ENCODE data around the gene TRAPPC3. TPM values are rescaled to one million over a fixed set of nuclear protein-coding genes. Genes with fewer than 3 reads are reported as not detected.
A peak's percentile ranks its signal among the peaks of the same experiment; 100 is the strongest.

TRAPPC3 gene
- total and polyA plus RNA-seq, 10 donors: 42.9 to 98.1 (median 58.3) TPM

- Histone ChIP-seq H3K9me3 (no peaks in the 10 kb centered on the region), H3K27me3 (replicated peaks in 1 of 7) (no peaks in the 10 kb centered on the region), H3K27ac (peak overlapping the region in 7 of 8 donors; percentile 42 to 76 (median 67)), H3K4me1 (peaks cover 33 to 84% (median 67%) of the 10 kb centered on the region in 6 donors), H3K36me3 (peaks cover 5 to 78% (median 46%) of the 10 kb centered on the region in 6 donors), H3K4me3 (no peak overlapping the region)
- TF ChIP-seq, protein P1, sequence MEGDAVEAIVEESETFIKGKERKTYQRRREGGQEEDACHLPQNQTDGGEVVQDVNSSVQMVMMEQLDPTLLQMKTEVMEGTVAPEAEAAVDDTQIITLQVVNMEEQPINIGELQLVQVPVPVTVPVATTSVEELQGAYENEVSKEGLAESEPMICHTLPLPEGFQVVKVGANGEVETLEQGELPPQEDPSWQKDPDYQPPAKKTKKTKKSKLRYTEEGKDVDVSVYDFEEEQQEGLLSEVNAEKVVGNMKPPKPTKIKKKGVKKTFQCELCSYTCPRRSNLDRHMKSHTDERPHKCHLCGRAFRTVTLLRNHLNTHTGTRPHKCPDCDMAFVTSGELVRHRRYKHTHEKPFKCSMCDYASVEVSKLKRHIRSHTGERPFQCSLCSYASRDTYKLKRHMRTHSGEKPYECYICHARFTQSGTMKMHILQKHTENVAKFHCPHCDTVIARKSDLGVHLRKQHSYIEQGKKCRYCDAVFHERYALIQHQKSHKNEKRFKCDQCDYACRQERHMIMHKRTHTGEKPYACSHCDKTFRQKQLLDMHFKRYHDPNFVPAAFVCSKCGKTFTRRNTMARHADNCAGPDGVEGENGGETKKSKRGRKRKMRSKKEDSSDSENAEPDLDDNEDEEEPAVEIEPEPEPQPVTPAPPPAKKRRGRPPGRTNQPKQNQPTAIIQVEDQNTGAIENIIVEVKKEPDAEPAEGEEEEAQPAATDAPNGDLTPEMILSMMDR (IDR thresholded peaks at IDR 0.05 in 8 of 11, conservative IDR thresholded peaks at IDR 0.05 in 3 of 11): no peak
- TF ChIP-seq POLR2AphosphoS5 (IDR thresholded peaks at IDR 0.05) (peak; percentile 67 to 80 (median 72)), POLR2A (IDR thresholded peaks at IDR 0.05) (no peak)
- intact Hi-C loops (cut with DNase I; ENCODE audit: low total_unique reads): no loop called here
- peak; percentile 83 for DNase-seq
- WGBS, 5 donors: 56 to 71% (median 62%) methylated on average over 2 to 3 of the region's 3 CpGs
These were observed 55.4 kb downstream of the TRAPPC3 start for GRCh38 chr1:36093929-36094328.

DNA sequence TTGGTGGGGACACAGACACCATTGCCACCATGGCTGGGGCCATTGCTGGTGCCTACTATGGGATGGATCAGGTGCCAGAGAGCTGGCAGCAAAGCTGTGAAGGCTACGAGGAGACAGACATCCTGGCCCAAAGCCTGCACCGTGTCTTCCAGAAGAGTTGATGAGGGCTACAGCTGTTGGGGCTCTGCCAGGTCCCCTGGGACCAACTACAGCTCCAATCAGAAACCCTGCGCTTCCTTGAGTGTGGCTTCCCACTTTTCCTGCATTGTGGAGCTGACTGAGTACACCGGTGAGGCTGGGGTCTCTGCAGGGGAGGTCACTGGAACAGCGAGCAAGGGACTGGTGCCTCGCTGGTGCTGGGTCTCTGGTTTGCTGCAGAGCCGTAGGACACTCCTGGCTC, 56.1 kb downstream of the TRAPPC3 start:
- H3K27me3 ChIP-seq (replicated peaks in 1 of 7): no peaks in the 10 kb centered on the region
- no peaks in the 10 kb centered on the region for H3K9me3 ChIP-seq
- TF ChIP-seq POLR2A (IDR thresholded peaks at IDR 0.05) (no peak), POLR2AphosphoS5 (IDR thresholded peaks at IDR 0.05) (no peak)
- TF ChIP-seq, protein P1 (IDR thresholded peaks at IDR 0.05 in 8 of 11, conservative IDR thresholded peaks at IDR 0.05 in 3 of 11): no peak
- H3K27ac ChIP-seq: peak overlapping the region in 6 of 8 donors; percentile 9 to 76 (median 68)
- H3K4me1 ChIP-seq: peaks cover 35 to 87% (median 70%) of the 10 kb centered on the region in 6 donors
- WGBS, 5 donors: 79 to 95% (median 86%) methylated on average over 5 to 7 of the region's 7 CpGs
- intact Hi-C loops (cut with DNase I; ENCODE audit: low total_unique reads): no loop called here
- no peak overlapping the region for H3K4me3 ChIP-seq
- H3K36me3 ChIP-seq: peaks cover 5 to 78% (median 46%) of the 10 kb centered on the region in 6 donors
- peak; percentile 47 for DNase-seq

DNA sequence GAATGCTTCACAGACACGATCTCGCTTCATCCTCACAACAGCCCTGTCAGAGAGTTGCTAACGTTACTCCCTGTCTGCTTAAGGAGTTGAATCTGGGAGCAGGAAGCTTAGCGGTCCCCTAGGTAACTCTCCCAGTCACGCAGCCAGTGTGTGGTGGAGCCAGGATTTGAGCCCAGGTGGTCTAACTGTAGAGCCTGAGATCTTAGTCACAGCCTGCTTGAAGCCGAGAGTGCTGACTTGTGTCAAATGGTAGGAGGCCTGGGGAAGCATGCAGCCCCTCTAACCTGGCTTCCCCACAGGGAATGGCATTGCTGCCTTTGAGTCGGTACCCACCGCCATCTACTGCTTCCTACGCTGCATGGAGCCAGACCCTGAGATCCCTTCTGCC, 56.5 kb downstream of the TRAPPC3 start:
- intact Hi-C loops (cut with DNase I; ENCODE audit: low total_unique reads): no loop called here
- WGBS, 5 donors: 95 to 97% (median 96%) methylated on average over 8 to 9 of the region's 9 CpGs
- TF ChIP-seq POLR2AphosphoS5 (IDR thresholded peaks at IDR 0.05) (no peak), POLR2A (IDR thresholded peaks at IDR 0.05) (no peak)
- TF ChIP-seq, protein P1 (IDR thresholded peaks at IDR 0.05 in 8 of 11, conservative IDR thresholded peaks at IDR 0.05 in 3 of 11): no peak
- Histone ChIP-seq H3K27me3 (replicated peaks in 1 of 7) (no peaks in the 10 kb centered on the region), H3K9me3 (no peaks in the 10 kb centered on the region), H3K27ac (peak overlapping the region in 6 of 8 donors; percentile 9 to 76 (median 68)), H3K4me3 (no peak overlapping the region), H3K4me1 (peaks cover 36 to 91% (median 74%) of the 10 kb centered on the region in 6 donors), H3K36me3 (peaks cover 5 to 73% (median 46%) of the 10 kb centered on the region in 6 donors)
- peak; percentile 58 for DNase-seq

DNA sequence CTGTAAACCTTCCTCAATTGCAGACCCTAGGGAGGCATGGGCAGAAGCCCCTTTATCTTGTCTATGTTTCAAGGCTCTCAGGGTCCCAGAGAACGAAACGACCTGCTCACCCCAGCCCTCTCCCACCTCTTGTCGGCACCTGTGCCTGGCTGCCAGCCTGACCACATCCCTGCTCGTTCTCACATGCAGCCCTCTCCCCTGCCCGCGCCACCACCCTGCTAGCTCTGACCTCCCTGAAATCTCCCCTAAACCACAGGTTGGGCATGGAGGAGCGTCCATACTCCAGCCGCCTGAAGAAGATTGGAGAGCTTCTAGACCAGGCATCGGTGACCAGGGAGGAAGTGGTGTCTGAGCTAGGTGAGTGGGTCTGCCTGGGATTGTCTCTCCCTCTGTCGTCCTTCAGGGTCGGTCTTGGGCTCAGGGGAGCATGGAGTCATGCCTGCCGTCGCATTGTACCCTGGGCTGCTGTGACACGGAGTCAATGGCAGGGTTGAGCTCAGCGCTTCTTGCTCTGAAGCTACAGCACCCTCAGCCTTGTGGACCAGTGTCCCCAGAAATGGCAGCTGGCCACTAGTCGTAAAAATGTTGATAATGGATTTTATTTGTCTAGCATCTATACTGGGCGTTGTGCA, 57.0 kb downstream of the TRAPPC3 start:
- H3K27me3 ChIP-seq (replicated peaks in 1 of 7): no peaks in the 10 kb centered on the region
- H3K4me3 ChIP-seq: no peak overlapping the region
- peak; percentile 67 for DNase-seq
- H3K4me1 ChIP-seq: peaks cover 36 to 92% (median 74%) of the 10 kb centered on the region in 6 donors
- H3K27ac ChIP-seq: peak overlapping the region in 1 of 8 donors; percentile 70
- H3K36me3 ChIP-seq: peaks cover 5 to 69% (median 46%) of the 10 kb centered on the region in 6 donors
- WGBS, 5 donors: 93 to 95% (median 94%) methylated on average over 17 of the region's 17 CpGs
- H3K9me3 ChIP-seq: no peaks in the 10 kb centered on the region
- TF ChIP-seq POLR2A (IDR thresholded peaks at IDR 0.05): no peak
- TF ChIP-seq, protein P1 (IDR thresholded peaks at IDR 0.05 in 8 of 11, conservative IDR thresholded peaks at IDR 0.05 in 3 of 11): no peak
- TF ChIP-seq POLR2AphosphoS5 (IDR thresholded peaks at IDR 0.05): no peak
- intact Hi-C loops (cut with DNase I; ENCODE audit: low total_unique reads): no loop called here
